Smooth muscle cell (in vitro differentiated cells): ENCODE measurements around the gene ITGA11. TPM values are rescaled to one million over a fixed set of nuclear protein-coding genes. Genes with fewer than 3 reads are reported as not detected.

Experiments used
- DNase-seq: peaks from one replicate; lab custom pipeline; 2025; ENCODE audit not compliant: unreplicated experiment; lab: John Stamatoyannopoulos, UW
- H2AFZ ChIP-seq: fragments of 200-600 bp; sonication (generic); 2 replicates; pipeline ENCODE4 v1.6.0; 2016; ENCODE audit warnings: antibody characterized with exemption, low read depth, mild to moderate bottlenecking
- H3F3A ChIP-seq: fragments of 200-600 bp; sonication (generic); 2 replicates; pipeline ENCODE4 v1.6.0; 2017; ENCODE audit warnings: antibody characterized with exemption, low read depth
- H3K27ac ChIP-seq: fragments of 200-600 bp; sonication (generic); 2 replicates; pipeline ENCODE4 v1.5.1; 2016; ENCODE audit warnings: low read depth, mild to moderate bottlenecking
- H3K27me3 ChIP-seq: fragments of 200-600 bp; sonication (generic); 2 replicates; pipeline ENCODE4 v1.6.1; 2016; ENCODE audit warnings: low read depth, mild to moderate bottlenecking
- H3K36me3 ChIP-seq: fragments of 200-600 bp; sonication (generic); 2 replicates; pipeline ENCODE4 v1.5.1; 2016; ENCODE audit warnings: low read depth
- H3K4me1 ChIP-seq: fragments of 200-600 bp; sonication (generic); 2 replicates; pipeline ENCODE4 v1.5.1; 2016; ENCODE audit warnings: low read depth
- H3K4me2 ChIP-seq: fragments of 200-600 bp; sonication (generic); 2 replicates; pipeline ENCODE4 v1.6.0; 2016; ENCODE audit warnings: mild to moderate bottlenecking
- H3K4me3 ChIP-seq: fragments of 200-600 bp; sonication (generic); 2 replicates; pipeline ENCODE4 v1.5.1; 2016; ENCODE audit warnings: mild to moderate bottlenecking
- H3K79me2 ChIP-seq: fragments of 200-600 bp; sonication (generic); 2 replicates; pipeline ENCODE4 v1.6.0; 2016; ENCODE audit warnings: low read depth, mild to moderate bottlenecking
- H3K9ac ChIP-seq: fragments of 200-600 bp; sonication (generic); 2 replicates; pipeline ENCODE4 v1.6.0; 2016; ENCODE audit warnings: low read depth
- H3K9me3 ChIP-seq: fragments of 200-600 bp; sonication (generic); replicated peaks from 2 replicates; pipeline ENCODE4 v1.5.1; 2016; ENCODE audit warnings: low read depth
- H4K20me1 ChIP-seq: fragments of 200-600 bp; sonication (generic); 2 replicates; pipeline ENCODE4 v1.6.0; 2016; ENCODE audit warnings: low read depth
- WGBS: methylation state at CpG from one replicate; pipeline ENCODE4 v1.1.7; 2016; ENCODE audit warnings: low lambda C conversion rate; 5-methylcytosine and 5-hydroxymethylcytosine counted together
- polyA plus RNA-seq: library from polyadenylated mRNA; unstranded; fragments of >200 nt; fragmentation: Nextera tagmentation; extraction: Ambion mirVana; gene quantifications from 2 replicates; pipeline ENCODE4 v1.2.1, GENCODE V29; 2016
- total RNA-seq: library from RNA; depleted of rRNA; stranded (reverse); fragments of >200 nt; gene quantifications from 2 replicates; pipeline ENCODE4 v1.2.3, GENCODE V29; 2014
- TF ChIP-seq, protein P1 (sequence below): fragments of 200-600 bp; sonication (generic); IDR thresholded peaks from 2 replicates; pipeline ENCODE4 v1.5.1; 2017; ENCODE audit warnings: borderline replicate concordance, mild to moderate bottlenecking, antibody characterized with exemption; ENCODE audit not compliant: insufficient read depth, poor library complexity, severe bottlenecking

Gene ITGA11
- total and polyA plus RNA-seq, 2 experiments from 2014 or later: 87.8 to 133 TPM

DNA sequence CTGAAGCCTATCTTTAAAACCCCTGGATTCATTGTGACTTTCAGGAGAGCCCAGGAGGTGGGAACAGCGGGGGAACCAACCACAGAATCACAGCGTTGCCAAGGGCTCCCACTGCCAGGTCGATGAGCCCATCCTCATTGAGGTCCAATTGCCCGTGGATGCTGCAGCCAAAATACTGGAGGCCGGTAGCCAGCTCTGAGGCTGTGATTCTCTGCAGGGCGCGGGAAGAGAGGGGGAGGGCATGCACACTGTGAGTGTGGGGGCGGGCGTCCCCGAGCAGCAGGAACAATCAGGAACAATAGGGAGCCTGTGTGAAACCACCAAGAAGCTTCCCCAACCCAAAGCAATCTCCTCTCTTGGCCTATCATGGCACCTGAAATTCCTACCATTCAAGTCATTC is 101.1 kb downstream of the ITGA11 start:
- TF ChIP-seq, protein P1, sequence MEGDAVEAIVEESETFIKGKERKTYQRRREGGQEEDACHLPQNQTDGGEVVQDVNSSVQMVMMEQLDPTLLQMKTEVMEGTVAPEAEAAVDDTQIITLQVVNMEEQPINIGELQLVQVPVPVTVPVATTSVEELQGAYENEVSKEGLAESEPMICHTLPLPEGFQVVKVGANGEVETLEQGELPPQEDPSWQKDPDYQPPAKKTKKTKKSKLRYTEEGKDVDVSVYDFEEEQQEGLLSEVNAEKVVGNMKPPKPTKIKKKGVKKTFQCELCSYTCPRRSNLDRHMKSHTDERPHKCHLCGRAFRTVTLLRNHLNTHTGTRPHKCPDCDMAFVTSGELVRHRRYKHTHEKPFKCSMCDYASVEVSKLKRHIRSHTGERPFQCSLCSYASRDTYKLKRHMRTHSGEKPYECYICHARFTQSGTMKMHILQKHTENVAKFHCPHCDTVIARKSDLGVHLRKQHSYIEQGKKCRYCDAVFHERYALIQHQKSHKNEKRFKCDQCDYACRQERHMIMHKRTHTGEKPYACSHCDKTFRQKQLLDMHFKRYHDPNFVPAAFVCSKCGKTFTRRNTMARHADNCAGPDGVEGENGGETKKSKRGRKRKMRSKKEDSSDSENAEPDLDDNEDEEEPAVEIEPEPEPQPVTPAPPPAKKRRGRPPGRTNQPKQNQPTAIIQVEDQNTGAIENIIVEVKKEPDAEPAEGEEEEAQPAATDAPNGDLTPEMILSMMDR: no peak

DNA sequence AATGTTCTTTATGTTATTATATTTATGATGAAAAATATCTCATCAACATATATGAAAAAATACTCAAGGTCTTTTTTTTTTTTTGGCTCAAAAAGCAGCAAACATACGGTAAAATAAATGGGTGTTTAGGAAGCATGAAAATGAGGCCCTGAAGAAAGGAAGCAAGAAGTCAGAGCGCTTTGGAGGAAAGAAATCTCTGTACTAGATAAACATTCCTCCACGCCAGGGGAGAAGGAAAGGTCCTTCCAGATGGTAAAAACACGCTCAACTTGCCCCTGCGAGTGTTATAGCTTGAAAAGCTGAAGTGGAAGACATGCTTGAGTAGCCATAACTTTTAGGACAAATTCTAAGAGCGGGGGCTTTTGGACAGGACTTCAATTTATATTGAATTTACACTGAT is 101.5 kb downstream of the ITGA11 start:
- no peak overlapping the region for H3K9ac ChIP-seq
- no peak overlapping the region for H3K4me3 ChIP-seq
- H3K27ac ChIP-seq: no peak overlapping the region
- no peak for DNase-seq
- TF ChIP-seq, protein P1: no peak
- H3K4me1 ChIP-seq: peaks cover 14% of the 10 kb centered on the region
- H4K20me1 ChIP-seq: no peaks in the 10 kb centered on the region
- H3K27me3 ChIP-seq: no peaks in the 10 kb centered on the region
- H3K79me2 ChIP-seq: no peaks in the 10 kb centered on the region
- no peaks in the 10 kb centered on the region for H3K36me3 ChIP-seq
- no peak overlapping the region for H3K4me2 ChIP-seq
- 77% methylated on average over 6 of the region's 6 CpGs for WGBS
- H3F3A ChIP-seq: no peaks in the 10 kb centered on the region
- H3K9me3 ChIP-seq: no peaks in the 10 kb centered on the region
- no peak overlapping the region for H2AFZ ChIP-seq

More for the DNA sequence above, 101.1 kb downstream of the ITGA11 start:
- Histone ChIP-seq H3F3A (no peaks in the 10 kb centered on the region), H3K9me3 (no peaks in the 10 kb centered on the region), H4K20me1 (no peaks in the 10 kb centered on the region), H3K4me2 (no peak overlapping the region), H3K27ac (no peak overlapping the region), H3K4me1 (peaks cover 14% of the 10 kb centered on the region), H3K4me3 (no peak overlapping the region), H3K36me3 (no peaks in the 10 kb centered on the region), H3K9ac (no peak overlapping the region), H3K27me3 (no peaks in the 10 kb centered on the region), H3K79me2 (no peaks in the 10 kb centered on the region), H2AFZ (no peak overlapping the region)
- WGBS: 71% methylated on average over 3 of the region's 10 CpGs
- DNase-seq: no peak

DNA sequence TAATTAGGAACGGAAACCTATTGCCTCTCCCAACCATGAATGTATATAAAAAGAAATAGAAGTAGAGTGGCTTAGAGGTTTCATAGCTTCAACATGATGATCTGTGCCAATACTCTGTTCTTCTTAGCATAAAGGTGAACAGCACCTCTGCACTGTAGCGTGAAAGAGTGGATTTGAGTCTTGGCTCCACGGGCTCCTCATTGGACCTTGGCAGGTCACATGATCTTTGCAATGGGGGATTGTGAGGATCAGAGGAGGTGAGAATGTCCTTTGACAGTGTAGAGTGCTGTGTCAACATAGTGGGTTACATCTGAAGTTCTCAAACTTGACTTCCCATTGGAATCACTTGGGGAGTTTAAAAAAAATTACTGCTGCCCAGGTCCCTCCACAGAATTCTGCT is 103.0 kb downstream of the ITGA11 start:
- H3K36me3 ChIP-seq: no peaks in the 10 kb centered on the region

DNA sequence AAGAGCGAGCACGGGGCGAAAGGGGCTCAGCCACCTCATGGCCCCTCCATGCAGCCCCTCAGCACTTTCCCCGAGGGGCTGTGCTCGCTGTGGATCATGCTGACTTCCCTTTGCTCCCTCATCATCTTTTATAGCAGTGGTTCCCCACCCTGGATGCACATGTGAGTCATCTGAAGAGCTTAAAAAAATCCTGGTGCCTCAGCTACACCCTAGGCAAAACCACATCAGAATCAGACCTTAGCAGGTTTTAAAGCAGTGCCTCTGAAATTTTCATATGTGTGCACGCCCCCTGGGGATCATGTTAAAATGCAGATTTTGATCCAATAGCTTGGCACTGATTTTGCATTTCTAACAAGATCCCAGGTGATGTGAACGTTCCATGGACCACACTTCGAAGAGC is 103.5 kb downstream of the ITGA11 start:
- no peak overlapping the region for H3K4me2 ChIP-seq
- no peak overlapping the region for H3K9ac ChIP-seq
- H4K20me1 ChIP-seq: no peaks in the 10 kb centered on the region
- no peaks in the 10 kb centered on the region for H3K79me2 ChIP-seq
- WGBS: 72% methylated on average over 5 of the region's 8 CpGs
- no peak overlapping the region for H2AFZ ChIP-seq
- H3K27me3 ChIP-seq: no peaks in the 10 kb centered on the region
- no peaks in the 10 kb centered on the region for H3K36me3 ChIP-seq
- H3K4me1 ChIP-seq: peaks cover 14% of the 10 kb centered on the region
- DNase-seq: no peak
- H3K27ac ChIP-seq: no peak overlapping the region
- H3K9me3 ChIP-seq: no peaks in the 10 kb centered on the region
- TF ChIP-seq, protein P1: no peak
- no peaks in the 10 kb centered on the region for H3F3A ChIP-seq
- H3K4me3 ChIP-seq: no peak overlapping the region

More for the DNA sequence above, 103.0 kb downstream of the ITGA11 start:
- WGBS: 100% methylated on average over 3 of the region's 3 CpGs
- Histone ChIP-seq H3F3A (no peaks in the 10 kb centered on the region), H3K4me1 (peaks cover 14% of the 10 kb centered on the region), H3K27ac (no peak overlapping the region), H3K4me3 (no peak overlapping the region), H3K4me2 (no peak overlapping the region), H3K9ac (no peak overlapping the region), H3K79me2 (no peaks in the 10 kb centered on the region), H3K27me3 (no peaks in the 10 kb centered on the region), H4K20me1 (no peaks in the 10 kb centered on the region), H3K9me3 (no peaks in the 10 kb centered on the region), H2AFZ (no peak overlapping the region)
- DNase-seq: no peak
- TF ChIP-seq, protein P1: no peak
